WTC11 (cell line): ENCODE results near the gene LAPTM5. TPM values are rescaled to one million over a fixed set of nuclear protein-coding genes. Genes with fewer than 3 reads are reported as not detected.

Experiments
- ATAC-seq: fragments of 200-7000 bp; cut with Tn5 transposase; 2 replicates; pipeline ENCODE4 v1.10.0; 2021; ENCODE audit warnings: mild to moderate bottlenecking, moderate library complexity
- CTCF ChIA-PET: fragments of 300-600 bp; sonication (Branson Sonifier 250); formaldehyde crosslinking; loops from one replicate; lab custom pipeline; 2021; ENCODE audit warnings: antibody characterized with exemption; lab: Charles Lee
- POLR2A ChIA-PET: fragments of 350-600 bp; sonication (Branson Sonifier 250); formaldehyde crosslinking; loops from one replicate; lab custom pipeline; 2021; ENCODE audit warnings: antibody characterized with exemption; lab: Charles Lee
- DNase-seq: peaks from one replicate; pipeline ENCODE4 v3.0.0; 2021; ENCODE audit warnings: low spot score
- H3K27ac Mint-ChIP-seq: 2 replicates; pipeline ENCODE4 v1.8.0; 2021; ENCODE audit warnings: mixed read lengths
- H3K27me3 Mint-ChIP-seq: 2 replicates; pipeline ENCODE4 v1.8.0; 2021; ENCODE audit warnings: low read depth, mild to moderate bottlenecking, moderate library complexity, mixed read lengths
- H3K36me3 Mint-ChIP-seq: 2 replicates; pipeline ENCODE4 v1.8.0; 2021; ENCODE audit warnings: mixed read lengths
- H3K4me1 Mint-ChIP-seq: 2 replicates; pipeline ENCODE4 v1.8.0; 2022; ENCODE audit warnings: mixed read lengths
- H3K4me3 Mint-ChIP-seq: 2 replicates; pipeline ENCODE4 v1.8.0; 2021; ENCODE audit warnings: mild to moderate bottlenecking, moderate library complexity, mixed read lengths
- H3K9me3 Mint-ChIP-seq: 2 replicates; pipeline ENCODE4 v1.8.0; 2021; ENCODE audit warnings: mixed read lengths
- CDX4 ChIP-seq: fragments of 250-450 bp; sonication (Bioruptor Pico); IDR thresholded peaks from 2 replicates; pipeline ENCODE4 v1.9.0; 2021; ENCODE audit warnings: moderate library complexity, mild to moderate bottlenecking, inconsistent platforms, borderline replicate concordance
- CREB1 ChIP-seq: sonication (generic); formaldehyde crosslinking; IDR thresholded peaks from 2 replicates; pipeline ENCODE4 v1.8.0; 2023; ENCODE audit warnings: mild to moderate bottlenecking, missing genetic modification reagents
- ETV6 ChIP-seq: sonication (generic); formaldehyde crosslinking; IDR thresholded peaks from 2 replicates; pipeline ENCODE4 v1.8.1; 2022; ENCODE audit warnings: mild to moderate bottlenecking, missing genetic modification reagents
- FOXJ3 ChIP-seq: sonication (generic); formaldehyde crosslinking; IDR thresholded peaks from 2 replicates; pipeline ENCODE4 v1.9.0; 2021; ENCODE audit warnings: missing genetic modification reagents, mild to moderate bottlenecking, borderline replicate concordance
- FOXP1 ChIP-seq: sonication (generic); formaldehyde crosslinking; IDR thresholded peaks from 2 replicates; pipeline ENCODE4 v1.8.0; 2022; ENCODE audit warnings: missing genetic modification reagents, mild to moderate bottlenecking, moderate library complexity, borderline replicate concordance
- GABPB1 ChIP-seq: sonication (generic); formaldehyde crosslinking; IDR thresholded peaks from 2 replicates; pipeline ENCODE4 v1.8.1; 2023; ENCODE audit warnings: mild to moderate bottlenecking, missing genetic modification reagents
- IRF2 ChIP-seq: sonication (generic); formaldehyde crosslinking; IDR thresholded peaks from 2 replicates; pipeline ENCODE4 v1.8.0; 2022; ENCODE audit warnings: low read depth, missing genetic modification reagents, borderline replicate concordance
- MXD4 ChIP-seq: fragments of 250-450 bp; sonication (Bioruptor Pico); IDR thresholded peaks from 2 replicates; pipeline ENCODE4 v1.8.0; 2021; ENCODE audit warnings: mild to moderate bottlenecking, moderate library complexity, borderline replicate concordance
- NFATC4 ChIP-seq: fragments of 250-450 bp; sonication (Bioruptor Pico); IDR thresholded peaks from 2 replicates; pipeline ENCODE4 v1.9.0; 2021; ENCODE audit warnings: mild to moderate bottlenecking
- NR3C1 ChIP-seq: sonication (generic); formaldehyde crosslinking; conservative IDR thresholded peaks from 2 replicates; pipeline ENCODE4 v1.8.1; 2023; ENCODE audit warnings: low read depth, mild to moderate bottlenecking, missing genetic modification reagents
- RELA ChIP-seq: sonication (generic); formaldehyde crosslinking; IDR thresholded peaks from 2 replicates; pipeline ENCODE4 v1.8.1; 2022; ENCODE audit warnings: missing genetic modification reagents, mild to moderate bottlenecking, borderline replicate concordance
- SP1 ChIP-seq: sonication (generic); formaldehyde crosslinking; conservative IDR thresholded peaks from 2 replicates; pipeline ENCODE4 v1.8.1; 2022; ENCODE audit warnings: missing genetic modification reagents
- STAT6 ChIP-seq: sonication (generic); formaldehyde crosslinking; conservative IDR thresholded peaks from 2 replicates; pipeline ENCODE4 v1.8.1; 2023; ENCODE audit warnings: mild to moderate bottlenecking, low read depth, missing genetic modification reagents, moderate library complexity
- ZNF232 ChIP-seq: sonication (generic); formaldehyde crosslinking; IDR thresholded peaks from 2 replicates; pipeline ENCODE4 v1.8.0; 2022; ENCODE audit warnings: mild to moderate bottlenecking, missing genetic modification reagents
- ZNF317 ChIP-seq: sonication (generic); formaldehyde crosslinking; IDR thresholded peaks from 2 replicates; pipeline ENCODE4 v1.8.1; 2023; ENCODE audit warnings: low read depth, mild to moderate bottlenecking, moderate library complexity, missing genetic modification reagents, borderline replicate concordance
- ZNF423 ChIP-seq: fragments of 250-450 bp; sonication (Bioruptor Pico); IDR thresholded peaks from 2 replicates; pipeline ENCODE4 v2.1.2; 2022; ENCODE audit warnings: mild to moderate bottlenecking, moderate library complexity
- total RNA-seq: library from RNA; stranded (reverse); gene quantifications from 3 replicates; pipeline ENCODE4 v1.2.3, GENCODE V29; 2021
- TF ChIP-seq, protein P1 (sequence below): sonication (generic); formaldehyde crosslinking; conservative IDR thresholded peaks from 2 replicates; pipeline ENCODE4 v1.8.1; 2022; ENCODE audit warnings: mild to moderate bottlenecking, missing genetic modification reagents
- TF ChIP-seq, protein P2 (sequence below): fragments of 250-450 bp; sonication (Bioruptor Pico); IDR thresholded peaks from 2 replicates; pipeline ENCODE4 v1.8.0; 2021; ENCODE audit warnings: mild to moderate bottlenecking
- TF ChIP-seq, protein P3 (sequence below): fragments of 250-450 bp; sonication (Bioruptor Pico); IDR thresholded peaks from 2 replicates; pipeline ENCODE4 v2.1.2; 2022; ENCODE audit warnings: mild to moderate bottlenecking, moderate library complexity
- TF ChIP-seq, protein P4 (sequence below): fragments of 250-450 bp; sonication (Bioruptor Pico); IDR thresholded peaks from 2 replicates; pipeline ENCODE4 v1.9.0; 2021; ENCODE audit warnings: mild to moderate bottlenecking
- TF ChIP-seq, protein P5 (sequence below): sonication (generic); formaldehyde crosslinking; IDR thresholded peaks from 2 replicates; pipeline ENCODE4 v1.8.1; 2023; ENCODE audit warnings: mild to moderate bottlenecking, missing genetic modification reagents, moderate library complexity
- TF ChIP-seq, protein P6 (sequence below): sonication (generic); formaldehyde crosslinking; IDR thresholded peaks from 2 replicates; pipeline ENCODE4 v1.8.0; 2023; ENCODE audit warnings: missing genetic modification reagents

Gene LAPTM5
- total RNA-seq, 1 experiment from 2014 or later, result 1.3 TPM

DNA sequence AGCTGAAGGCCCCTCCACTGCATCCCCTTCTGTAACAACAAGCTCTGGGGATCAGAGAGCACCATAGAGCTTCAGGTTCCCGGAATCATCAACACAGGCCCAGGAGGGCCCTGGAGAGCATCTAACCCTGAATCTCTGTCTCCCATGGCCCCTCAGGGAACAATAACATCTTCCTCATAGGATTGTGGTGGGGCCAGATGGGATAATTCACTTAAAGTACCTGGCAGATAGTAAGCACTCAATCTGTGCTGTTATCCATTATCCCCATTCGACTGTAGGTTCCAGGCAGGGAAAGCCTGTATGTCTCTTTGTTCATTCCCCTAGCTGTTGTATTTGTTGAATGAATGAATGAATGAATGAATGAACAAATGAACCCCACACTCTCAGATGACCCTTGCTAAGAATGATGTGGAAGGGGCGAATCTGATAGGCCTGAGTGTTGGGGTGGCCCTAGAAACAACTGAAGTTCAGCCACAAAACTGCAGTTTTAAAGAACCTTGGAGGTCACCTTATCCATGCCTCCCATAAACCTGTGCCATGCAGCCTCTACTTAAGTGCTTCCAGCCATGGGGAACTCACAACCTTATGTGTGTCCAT lies 14.5 kb downstream of the LAPTM5 start:
- H3K9me3 Mint-ChIP-seq, result no peaks in the 10 kb centered on the region
- no peak for DNase-seq
- no peak for TF ChIP-seq GABPB1 (CRISPR knock-in tag)
- TF ChIP-seq ZNF423 (CRISPR knock-in tag), result no peak
- TF ChIP-seq STAT6 (CRISPR knock-in tag), result no peak
- no peak for TF ChIP-seq CDX4 (CRISPR knock-in tag)
- TF ChIP-seq ZNF317 (CRISPR knock-in tag), result no peak
- TF ChIP-seq NR3C1 (CRISPR knock-in tag), result no peak
- TF ChIP-seq RELA, result no peak
- TF ChIP-seq, protein P1, sequence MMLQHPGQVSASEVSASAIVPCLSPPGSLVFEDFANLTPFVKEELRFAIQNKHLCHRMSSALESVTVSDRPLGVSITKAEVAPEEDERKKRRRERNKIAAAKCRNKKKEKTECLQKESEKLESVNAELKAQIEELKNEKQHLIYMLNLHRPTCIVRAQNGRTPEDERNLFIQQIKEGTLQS (CRISPR knock-in tag), result no peak
- no peak for TF ChIP-seq NFATC4 (CRISPR knock-in tag)
- TF ChIP-seq, all 79 proteins: peak for 0
- Mint-ChIP-seq H3K4me3 (no peak overlapping the region), H3K36me3 (no peaks in the 10 kb centered on the region), H3K4me1 (peaks cover 27% of the 10 kb centered on the region), H3K27ac (no peak overlapping the region), H3K27me3 (no peaks in the 10 kb centered on the region)
- no peak for ATAC-seq
- ChIA-PET POLR2A (no interaction called here), CTCF (interaction anchor here (1.0 to 2.8 kb wide), 3 partner anchors 19 to 37 kb away, joined by 3 to 14 read pairs (median 3); partner anchors contain the start of gene MATN1)

GRCh38 chr1:30742300-30742962 lies 15.1 kb downstream of the LAPTM5 start:
- H3K27ac Mint-ChIP-seq, result no peak overlapping the region
- H3K9me3 Mint-ChIP-seq, result no peaks in the 10 kb centered on the region
- no peak overlapping the region for H3K4me3 Mint-ChIP-seq
- CTCF ChIA-PET, result interaction anchor here (1.3 to 2.8 kb wide), 3 partner anchors 15 to 37 kb away, joined by 3 to 14 read pairs (median 5); no protein-coding TSS in a partner anchor
- TF ChIP-seq RELA, result no peak
- no peak for TF ChIP-seq NFATC4 (CRISPR knock-in tag)
- no peak for TF ChIP-seq ETV6 (CRISPR knock-in tag)
- TF ChIP-seq FOXJ3 (CRISPR knock-in tag), result no peak
- TF ChIP-seq ZNF232, result no peak
- no peak for TF ChIP-seq MXD4
- TF ChIP-seq, protein P2, sequence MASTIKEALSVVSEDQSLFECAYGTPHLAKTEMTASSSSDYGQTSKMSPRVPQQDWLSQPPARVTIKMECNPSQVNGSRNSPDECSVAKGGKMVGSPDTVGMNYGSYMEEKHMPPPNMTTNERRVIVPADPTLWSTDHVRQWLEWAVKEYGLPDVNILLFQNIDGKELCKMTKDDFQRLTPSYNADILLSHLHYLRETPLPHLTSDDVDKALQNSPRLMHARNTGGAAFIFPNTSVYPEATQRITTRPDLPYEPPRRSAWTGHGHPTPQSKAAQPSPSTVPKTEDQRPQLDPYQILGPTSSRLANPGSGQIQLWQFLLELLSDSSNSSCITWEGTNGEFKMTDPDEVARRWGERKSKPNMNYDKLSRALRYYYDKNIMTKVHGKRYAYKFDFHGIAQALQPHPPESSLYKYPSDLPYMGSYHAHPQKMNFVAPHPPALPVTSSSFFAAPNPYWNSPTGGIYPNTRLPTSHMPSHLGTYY (CRISPR knock-in tag), result no peak
- no peak for TF ChIP-seq FOXP1 (CRISPR knock-in tag)
- TF ChIP-seq NR3C1 (CRISPR knock-in tag), result no peak
- TF ChIP-seq, protein P1 (CRISPR knock-in tag), result no peak
- TF ChIP-seq, protein P3, sequence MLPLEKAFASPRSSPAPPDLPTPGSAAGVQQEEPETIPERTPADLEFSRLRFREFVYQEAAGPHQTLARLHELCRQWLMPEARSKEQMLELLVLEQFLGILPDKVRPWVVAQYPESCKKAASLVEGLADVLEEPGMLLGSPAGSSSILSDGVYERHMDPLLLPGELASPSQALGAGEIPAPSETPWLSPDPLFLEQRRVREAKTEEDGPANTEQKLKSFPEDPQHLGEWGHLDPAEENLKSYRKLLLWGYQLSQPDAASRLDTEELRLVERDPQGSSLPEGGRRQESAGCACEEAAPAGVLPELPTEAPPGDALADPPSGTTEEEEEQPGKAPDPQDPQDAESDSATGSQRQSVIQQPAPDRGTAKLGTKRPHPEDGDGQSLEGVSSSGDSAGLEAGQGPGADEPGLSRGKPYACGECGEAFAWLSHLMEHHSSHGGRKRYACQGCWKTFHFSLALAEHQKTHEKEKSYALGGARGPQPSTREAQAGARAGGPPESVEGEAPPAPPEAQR, result no peak
- no peak for TF ChIP-seq SP1 (CRISPR knock-in tag)
- TF ChIP-seq ZNF423 (CRISPR knock-in tag), result no peak
- TF ChIP-seq IRF2, result no peak
- TF ChIP-seq, protein P4, sequence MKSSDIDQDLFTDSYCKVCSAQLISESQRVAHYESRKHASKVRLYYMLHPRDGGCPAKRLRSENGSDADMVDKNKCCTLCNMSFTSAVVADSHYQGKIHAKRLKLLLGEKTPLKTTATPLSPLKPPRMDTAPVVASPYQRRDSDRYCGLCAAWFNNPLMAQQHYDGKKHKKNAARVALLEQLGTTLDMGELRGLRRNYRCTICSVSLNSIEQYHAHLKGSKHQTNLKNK (CRISPR knock-in tag), result no peak
- TF ChIP-seq, protein P5, sequence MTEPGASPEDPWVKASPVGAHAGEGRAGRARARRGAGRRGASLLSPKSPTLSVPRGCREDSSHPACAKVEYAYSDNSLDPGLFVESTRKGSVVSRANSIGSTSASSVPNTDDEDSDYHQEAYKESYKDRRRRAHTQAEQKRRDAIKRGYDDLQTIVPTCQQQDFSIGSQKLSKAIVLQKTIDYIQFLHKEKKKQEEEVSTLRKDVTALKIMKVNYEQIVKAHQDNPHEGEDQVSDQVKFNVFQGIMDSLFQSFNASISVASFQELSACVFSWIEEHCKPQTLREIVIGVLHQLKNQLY (CRISPR knock-in tag), result no peak
- TF ChIP-seq, protein P6, sequence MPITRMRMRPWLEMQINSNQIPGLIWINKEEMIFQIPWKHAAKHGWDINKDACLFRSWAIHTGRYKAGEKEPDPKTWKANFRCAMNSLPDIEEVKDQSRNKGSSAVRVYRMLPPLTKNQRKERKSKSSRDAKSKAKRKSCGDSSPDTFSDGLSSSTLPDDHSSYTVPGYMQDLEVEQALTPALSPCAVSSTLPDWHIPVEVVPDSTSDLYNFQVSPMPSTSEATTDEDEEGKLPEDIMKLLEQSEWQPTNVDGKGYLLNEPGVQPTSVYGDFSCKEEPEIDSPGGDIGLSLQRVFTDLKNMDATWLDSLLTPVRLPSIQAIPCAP (CRISPR knock-in tag), result no peak
- TF ChIP-seq CREB1 (CRISPR knock-in tag), result no peak
- no peak for TF ChIP-seq ZNF317 (CRISPR knock-in tag)
- H3K36me3 Mint-ChIP-seq, result no peaks in the 10 kb centered on the region
- ATAC-seq (no peak), DNase-seq (no peak)
- H3K4me1 Mint-ChIP-seq, result peaks cover 21% of the 10 kb centered on the region
- H3K27me3 Mint-ChIP-seq, result no peaks in the 10 kb centered on the region
- POLR2A ChIA-PET, result no interaction called here
